T-helper 1 cell treated with Interleukin-12 subunit alpha and Interleukin-12 subunit beta and Interleukin-4 antibody, amounts not matched to agents 30 ng/mL and 1 ng/mL, for 36 hours (primary cell): Measurements from ENCODE around the gene BFSP2. TPM values are rescaled to one million over a fixed set of nuclear protein-coding genes. Genes with fewer than 3 reads are reported as not detected.

Source experiments
- intact Hi-C: fragments of 100-400 bp; cut with micrococcal nuclease; formaldehyde crosslinking; loops from one replicate; pipeline ENCODE4 v1.15.1; 2024
- total RNA-seq: library from RNA; stranded (reverse); gene quantifications from 2 replicates; pipeline ENCODE4 v1.2.3, GENCODE V29; 2022

Gene BFSP2
- total RNA-seq, 1 donor from 2014 or later: 0.47 TPM

DNA sequence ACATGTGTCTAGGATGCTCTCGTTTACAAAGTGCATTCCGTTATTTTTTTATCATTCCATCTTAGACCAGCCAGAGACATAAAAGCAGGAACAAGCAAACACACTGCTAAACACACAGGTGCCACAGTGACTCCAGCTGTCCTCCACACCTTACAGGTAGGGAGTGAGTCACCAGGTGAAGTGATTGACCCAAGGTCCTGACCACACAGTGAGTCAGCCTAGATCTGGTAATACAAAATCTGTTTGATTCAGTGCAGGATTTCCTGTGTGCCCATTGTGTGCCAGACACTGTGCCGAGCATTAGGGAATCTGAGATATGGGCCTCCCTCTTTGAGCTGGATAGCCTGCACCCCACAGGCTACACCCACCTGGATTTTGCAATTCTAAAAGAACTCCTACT lies 16.7 kb upstream of the BFSP2 start:
- intact Hi-C loops: no loop called here

- intact Hi-C loops: loop anchor here (1.0 kb wide), 2 partner anchors 657 to 741 kb away; no protein-coding TSS in a partner anchor
Measured at GRCh38 chr3:133383741-133384140, 16.1 kb upstream of the BFSP2 start.

GRCh38 chr3:133384331-133385027 lies 15.4 kb upstream of the BFSP2 start:
- intact Hi-C loops: loop anchor here (1.0 kb wide), 2 partner anchors 658 to 742 kb away; no protein-coding TSS in a partner anchor

DNA sequence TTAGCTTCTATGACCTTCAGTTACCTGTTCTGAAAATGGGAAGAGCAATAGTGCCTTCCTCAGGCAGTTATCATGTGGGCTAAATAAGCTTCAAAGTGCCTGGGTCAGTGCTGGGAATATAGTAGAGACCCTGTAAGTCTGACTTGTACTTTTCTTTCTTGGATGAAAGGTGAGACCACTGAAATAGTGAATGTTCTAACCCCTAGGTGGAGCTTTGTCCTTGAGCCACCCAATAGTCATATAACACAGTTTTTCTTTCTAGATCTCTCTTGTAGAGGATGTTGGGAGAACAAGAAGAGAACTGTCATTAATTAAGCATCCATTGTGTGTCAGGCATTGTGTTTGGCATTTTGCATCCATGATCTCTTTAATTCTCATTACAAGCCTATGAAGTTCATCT lies 13.0 kb upstream of the BFSP2 start:
- intact Hi-C loops: no loop called here

- intact Hi-C loops: no loop called here
Measured at GRCh38 chr3:133387341-133387740, 12.5 kb upstream of the BFSP2 start.

DNA sequence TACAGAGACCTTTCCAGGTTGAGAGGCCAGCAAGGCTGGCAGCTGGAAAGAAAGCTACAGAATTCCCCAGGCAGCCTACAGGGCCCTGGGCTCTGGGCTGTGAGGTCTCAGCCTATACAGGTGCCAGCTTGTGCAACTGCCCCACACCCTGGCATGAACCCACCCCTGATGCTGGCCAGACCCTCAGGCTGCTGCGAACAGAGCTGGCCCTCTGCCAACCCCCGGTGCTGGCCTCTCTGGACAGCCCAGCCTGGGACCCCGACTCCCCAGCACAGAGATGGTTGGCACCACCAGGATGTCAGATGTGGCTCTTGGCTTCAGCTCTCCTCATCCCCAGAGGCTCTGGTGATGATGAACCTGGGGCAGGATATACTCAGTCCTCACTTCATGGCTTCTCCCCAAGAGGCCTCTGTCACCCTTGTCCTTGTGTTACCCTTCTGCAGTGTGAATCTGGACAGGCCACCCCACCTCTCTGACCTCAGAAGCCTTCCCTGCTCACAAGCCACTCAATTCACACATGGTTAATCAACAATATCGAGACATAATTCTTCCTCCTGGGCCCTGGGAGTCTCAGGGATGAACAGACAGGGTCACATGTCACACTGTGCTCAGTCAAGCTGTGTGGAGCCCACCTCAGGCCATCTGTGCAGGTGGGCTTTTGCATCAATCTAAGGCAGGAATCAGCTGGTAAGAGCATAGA lies 11.0 kb upstream of the BFSP2 start:
- intact Hi-C loops: no loop called here

GRCh38 chr3:133390715-133391114 lies 9.1 kb upstream of the BFSP2 start:
- intact Hi-C loops: no loop called here

GRCh38 chr3:133393204-133393603 lies 6.7 kb upstream of the BFSP2 start:
- intact Hi-C loops: no loop called here

DNA sequence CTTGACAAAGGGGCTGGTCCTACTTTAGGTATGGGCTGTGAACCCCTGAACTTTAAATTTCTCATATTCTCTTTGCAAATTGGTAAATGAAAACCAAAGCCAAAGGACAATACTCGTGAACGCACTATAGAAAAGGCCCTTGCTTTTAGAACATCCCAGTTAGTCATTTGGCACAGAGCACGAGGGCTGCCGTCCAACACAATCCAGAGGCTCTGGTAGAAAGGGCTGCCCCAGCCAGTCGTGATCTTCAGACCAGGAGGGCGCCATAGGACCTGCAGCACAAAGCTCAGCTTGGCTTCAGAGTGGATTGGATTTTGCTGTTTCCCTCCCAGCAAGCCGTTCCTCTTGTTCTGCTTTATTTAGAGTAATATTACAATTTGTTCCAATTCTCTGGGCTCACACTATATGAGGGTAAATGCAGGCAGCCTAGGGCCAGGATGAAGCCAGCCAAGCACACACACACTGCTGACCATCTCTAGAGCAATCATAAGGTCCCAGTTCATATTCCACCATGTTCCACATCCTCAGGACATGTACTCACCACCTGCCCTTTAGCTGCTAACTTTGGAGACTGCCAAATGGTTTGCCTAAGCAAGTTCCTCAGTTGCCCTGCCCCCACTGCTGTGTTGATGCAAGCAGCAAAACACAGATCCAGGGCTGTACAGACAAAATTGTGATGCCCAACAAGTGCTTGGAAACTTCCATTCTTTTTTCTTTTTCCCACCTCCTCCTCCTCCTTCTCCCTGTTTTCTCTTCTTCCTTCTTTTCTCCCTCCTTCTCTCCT lies 6.0 kb upstream of the BFSP2 start:
- intact Hi-C loops: no loop called here

- intact Hi-C loops: no loop called here
Measured at GRCh38 chr3:133394561-133395311, 5.1 kb upstream of the BFSP2 start.

DNA sequence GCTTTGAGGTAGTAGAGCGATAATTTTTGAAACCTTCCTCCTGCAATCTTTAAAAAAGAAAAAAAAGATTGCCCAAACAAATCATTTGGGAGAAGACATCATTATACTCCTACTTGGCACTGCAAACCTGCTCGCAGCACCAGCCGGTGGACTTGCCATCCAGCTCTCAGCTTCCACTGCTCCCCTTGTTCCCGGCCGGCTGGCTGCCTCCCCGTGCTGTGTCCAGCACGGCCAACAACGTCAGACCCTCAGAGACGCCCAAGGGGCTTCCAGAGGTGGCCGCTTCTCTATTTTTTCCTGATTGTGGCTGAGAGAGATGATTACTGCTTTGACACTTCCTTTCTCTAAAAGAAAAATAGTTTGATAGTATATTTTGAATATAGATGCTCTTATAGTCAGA lies 3.0 kb upstream of the BFSP2 start:
- intact Hi-C loops: no loop called here

- intact Hi-C loops: no loop called here
Measured at GRCh38 chr3:133401374-133402135, 1.7 kb downstream of the BFSP2 start.

DNA sequence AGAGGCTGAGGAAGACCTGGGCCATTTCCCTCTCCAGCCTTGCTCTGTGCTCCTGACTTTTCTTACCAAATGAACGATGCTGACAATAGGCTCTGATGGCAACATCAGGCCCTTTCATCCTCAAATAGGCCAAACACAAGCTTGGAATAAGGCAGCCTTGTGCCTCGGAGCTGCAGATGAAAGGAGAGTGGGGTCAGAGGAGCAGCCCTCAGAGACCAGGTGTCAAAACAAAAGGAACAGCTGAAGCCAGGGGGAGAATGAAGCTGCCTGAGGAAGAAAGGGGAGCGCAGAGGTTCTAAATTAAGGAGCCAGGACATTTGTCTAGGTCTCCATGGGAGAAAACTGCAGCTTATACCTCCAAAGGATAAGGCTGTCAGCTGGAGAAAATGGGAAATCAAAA lies 5.1 kb downstream of the BFSP2 start:
- intact Hi-C loops: no loop called here

- intact Hi-C loops: no loop called here
Measured at GRCh38 chr3:133408366-133408765, 8.5 kb downstream of the BFSP2 start.

GRCh38 chr3:133408961-133409360 lies 9.1 kb downstream of the BFSP2 start:
- intact Hi-C loops: no loop called here

- intact Hi-C loops: no loop called here
Measured at GRCh38 chr3:133410191-133410892, 10.5 kb downstream of the BFSP2 start.

GRCh38 chr3:133412183-133413132 lies 12.6 kb downstream of the BFSP2 start:
- intact Hi-C loops: no loop called here

- intact Hi-C loops: no loop called here
Measured at GRCh38 chr3:133413161-133414020, 13.5 kb downstream of the BFSP2 start.
